Smooth muscle cell (in vitro differentiated cells): Measurements from ENCODE around the gene FUT3. TPM values are rescaled to one million over a fixed set of nuclear protein-coding genes. Genes with fewer than 3 reads are reported as not detected.

ENCODE experiments used
- DNase-seq: peaks from one replicate; lab custom pipeline; 2025; ENCODE audit not compliant: unreplicated experiment; lab: John Stamatoyannopoulos, UW
- H2AFZ ChIP-seq: fragments of 200-600 bp; sonication (generic); 2 replicates; pipeline ENCODE4 v1.6.0; 2016; ENCODE audit warnings: antibody characterized with exemption, low read depth, mild to moderate bottlenecking
- H3F3A ChIP-seq: fragments of 200-600 bp; sonication (generic); 2 replicates; pipeline ENCODE4 v1.6.0; 2017; ENCODE audit warnings: antibody characterized with exemption, low read depth
- H3K27ac ChIP-seq: fragments of 200-600 bp; sonication (generic); 2 replicates; pipeline ENCODE4 v1.5.1; 2016; ENCODE audit warnings: low read depth, mild to moderate bottlenecking
- H3K27me3 ChIP-seq: fragments of 200-600 bp; sonication (generic); 2 replicates; pipeline ENCODE4 v1.6.1; 2016; ENCODE audit warnings: low read depth, mild to moderate bottlenecking
- H3K36me3 ChIP-seq: fragments of 200-600 bp; sonication (generic); 2 replicates; pipeline ENCODE4 v1.5.1; 2016; ENCODE audit warnings: low read depth
- H3K4me1 ChIP-seq: fragments of 200-600 bp; sonication (generic); 2 replicates; pipeline ENCODE4 v1.5.1; 2016; ENCODE audit warnings: low read depth
- H3K4me2 ChIP-seq: fragments of 200-600 bp; sonication (generic); 2 replicates; pipeline ENCODE4 v1.6.0; 2016; ENCODE audit warnings: mild to moderate bottlenecking
- H3K4me3 ChIP-seq: fragments of 200-600 bp; sonication (generic); 2 replicates; pipeline ENCODE4 v1.5.1; 2016; ENCODE audit warnings: mild to moderate bottlenecking
- H3K79me2 ChIP-seq: fragments of 200-600 bp; sonication (generic); 2 replicates; pipeline ENCODE4 v1.6.0; 2016; ENCODE audit warnings: low read depth, mild to moderate bottlenecking
- H3K9ac ChIP-seq: fragments of 200-600 bp; sonication (generic); 2 replicates; pipeline ENCODE4 v1.6.0; 2016; ENCODE audit warnings: low read depth
- H3K9me3 ChIP-seq: fragments of 200-600 bp; sonication (generic); replicated peaks from 2 replicates; pipeline ENCODE4 v1.5.1; 2016; ENCODE audit warnings: low read depth
- H4K20me1 ChIP-seq: fragments of 200-600 bp; sonication (generic); 2 replicates; pipeline ENCODE4 v1.6.0; 2016; ENCODE audit warnings: low read depth
- CTCF ChIP-seq: fragments of 200-600 bp; sonication (generic); IDR thresholded peaks from 2 replicates; pipeline ENCODE4 v1.5.1; 2017; ENCODE audit warnings: borderline replicate concordance, mild to moderate bottlenecking, antibody characterized with exemption; ENCODE audit not compliant: insufficient read depth, poor library complexity, severe bottlenecking
- WGBS: methylation state at CpG from one replicate; pipeline ENCODE4 v1.1.7; 2016; ENCODE audit warnings: low lambda C conversion rate; 5-methylcytosine and 5-hydroxymethylcytosine counted together
- polyA plus RNA-seq: library from polyadenylated mRNA; unstranded; fragments of >200 nt; fragmentation: Nextera tagmentation; extraction: Ambion mirVana; gene quantifications from 2 replicates; pipeline ENCODE4 v1.2.1, GENCODE V29; 2016
- total RNA-seq: library from RNA; depleted of rRNA; stranded (reverse); fragments of >200 nt; gene quantifications from 2 replicates; pipeline ENCODE4 v1.2.3, GENCODE V29; 2014

Gene FUT3
- total and polyA plus RNA-seq, 2 experiments from 2014 or later = 0.24 to 0.58 TPM

- Histone ChIP-seq H3K4me2 (no peak overlapping the region), H2AFZ (no peak overlapping the region), H3K27me3 (no peaks in the 10 kb centered on the region), H3K36me3 (no peaks in the 10 kb centered on the region), H3K79me2 (no peaks in the 10 kb centered on the region), H4K20me1 (no peaks in the 10 kb centered on the region), H3K27ac (no peak overlapping the region), H3K4me1 (no peaks in the 10 kb centered on the region), H3K9ac (no peak overlapping the region), H3F3A (no peaks in the 10 kb centered on the region), H3K4me3 (no peak overlapping the region), H3K9me3 (no peaks in the 10 kb centered on the region)
- 96% methylated on average over 12 of the region's 12 CpGs for WGBS
- no peak for TF ChIP-seq CTCF
- no peak for DNase-seq
Measured at GRCh38 chr19:5873617-5874199, 22.5 kb upstream of the FUT3 start.

GRCh38 chr19:5870986-5871394, 19.7 kb upstream of the FUT3 start:
- Histone ChIP-seq H3K9me3 (no peaks in the 10 kb centered on the region), H3K79me2 (no peaks in the 10 kb centered on the region), H3K9ac (no peak overlapping the region), H3F3A (no peaks in the 10 kb centered on the region), H3K27ac (no peak overlapping the region), H2AFZ (no peak overlapping the region), H3K27me3 (no peaks in the 10 kb centered on the region), H3K4me3 (no peak overlapping the region), H3K4me1 (no peaks in the 10 kb centered on the region), H4K20me1 (no peaks in the 10 kb centered on the region), H3K4me2 (no peak overlapping the region), H3K36me3 (no peaks in the 10 kb centered on the region)
- WGBS = 58% methylated on average over 12 of the region's 12 CpGs
- no peak for TF ChIP-seq CTCF
- no peak for DNase-seq

- H3K36me3 ChIP-seq = no peaks in the 10 kb centered on the region
- no peak for DNase-seq
- no peaks in the 10 kb centered on the region for H3F3A ChIP-seq
- H3K79me2 ChIP-seq = no peaks in the 10 kb centered on the region
- no peak overlapping the region for H3K4me2 ChIP-seq
- no peak for TF ChIP-seq CTCF
- H3K27ac ChIP-seq = no peak overlapping the region
- no peak overlapping the region for H2AFZ ChIP-seq
- no peaks in the 10 kb centered on the region for H3K9me3 ChIP-seq
- H4K20me1 ChIP-seq = no peaks in the 10 kb centered on the region
- no peaks in the 10 kb centered on the region for H3K4me1 ChIP-seq
- 91% methylated on average over 31 of the region's 31 CpGs for WGBS
- no peak overlapping the region for H3K4me3 ChIP-seq
- no peaks in the 10 kb centered on the region for H3K27me3 ChIP-seq
- no peak overlapping the region for H3K9ac ChIP-seq
Measured at GRCh38 chr19:5867201-5868136, 16.2 kb upstream of the FUT3 start.
